K562 (cell line): ENCODE measurements around the gene STAMBPL1. TPM values are rescaled to one million over a fixed set of nuclear protein-coding genes. Genes with fewer than 3 reads are reported as not detected.

Source experiments
- ATAC-seq: fragments of 200-7000 bp; cut with Tn5 transposase; 3 replicates; pipeline ENCODE4 v1.9.1; 2020; ENCODE audit warnings: moderate library complexity
- BruUV-seq: library from RNA; stranded (reverse); fragments of 400-500 nt; replicated peaks from 2 replicates; lab custom pipeline; 2021; lab: Mats Ljungman, UMichigan
- CTCF ChIA-PET: fragments of 300-600 bp; formaldehyde crosslinking; extraction: SDS; loops from one replicate; lab custom pipeline; 2021; ENCODE audit warnings: low intra/inter-chr PET ratio; lab: Yijun Ruan, JAX
- POLR2A ChIA-PET: fragments of 300-600, 350-650 bp; sonication (Branson Sonifier 250); formaldehyde crosslinking; extraction: SDS; loops from one replicate; lab custom pipeline; 2021; ENCODE audit warnings: antibody characterized with exemption, inconsistent platforms; lab: Yijun Ruan, JAX
- DNase-seq, 4 experiments: peaks; one replicate each; pipeline versions ENCODE4 v3.0.0 to v3.0.0-alpha.2; 2011 to 2018; ENCODE audit warnings: low spot score in 3 of 4, mixed read lengths in 3 of 4; ENCODE audit errors: extremely low read depth in 1 of 4
- FAIRE-seq: peaks from 2 replicates; lab custom pipeline; 2011; peaks lifted over from hg19 to GRCh38; lab: Jason Lieb, UNC
- H2AFZ ChIP-seq: 2 replicates; pipeline ENCODE4 v1.6.0; 2011; ENCODE audit warnings: low read depth, low read length, control low read depth, inconsistent platforms
- H3K27ac ChIP-seq: fragments of 200-600 bp; 3 replicates; pipeline ENCODE4 v1.8.0; 2011; ENCODE audit warnings: low read depth, mild to moderate bottlenecking, control low read depth, inconsistent platforms, low read length, moderate library complexity, mixed read lengths; ENCODE audit errors: extremely low read depth
- H3K27me3 ChIP-seq, 2 experiments: fragments of 300-600 bp in 1 of 2; 2 replicates in 1 of 2; 3 replicates in 1 of 2; pipeline versions ENCODE4 v1.6.0 to v1.8.0; 2011; ENCODE audit warnings: inconsistent platforms in 2 of 2, low read length in 2 of 2, mild to moderate bottlenecking in 1 of 2, mixed read lengths in 1 of 2, moderate library complexity in 1 of 2; ENCODE audit not compliant: control insufficient read depth in 2 of 2, insufficient read depth in 2 of 2
- H3K36me3 ChIP-seq: fragments of 300-600 bp; 3 replicates; pipeline ENCODE4 v1.8.0; 2011; ENCODE audit warnings: mild to moderate bottlenecking, low read length, inconsistent platforms; ENCODE audit not compliant: control insufficient read depth, insufficient read depth
- H3K4me1 ChIP-seq, 2 experiments: fragments of 200-600 bp in 1 of 2; replicated peaks in 1 of 2; 2 replicates in 1 of 2; 3 replicates in 1 of 2; pipeline versions ENCODE4 v1.5.1 to v1.8.0; 2011; ENCODE audit warnings: inconsistent platforms in 2 of 2, low read length in 2 of 2, mild to moderate bottlenecking in 1 of 2, mixed read lengths in 1 of 2, moderate library complexity in 1 of 2; ENCODE audit not compliant: control insufficient read depth in 2 of 2, insufficient read depth in 2 of 2
- H3K4me2 ChIP-seq: 2 replicates; pipeline ENCODE4 v1.6.1; 2011; ENCODE audit warnings: low read length, control low read depth, inconsistent platforms, mixed read lengths; ENCODE audit not compliant: insufficient read depth
- H3K4me3 ChIP-seq: fragments of 200-600 bp; sonication (generic), shearing (Covaris generic); 2 replicates; pipeline ENCODE4 v1.5.1; 2016; ENCODE audit warnings: control low read depth, inconsistent platforms
- H3K79me2 ChIP-seq: fragments of 200-600 bp; 3 replicates; pipeline ENCODE4 v1.8.0; 2011; ENCODE audit warnings: low read length, inconsistent platforms; ENCODE audit not compliant: control insufficient read depth, insufficient read depth
- H3K9ac ChIP-seq, 2 experiments: 2 replicates each; pipeline versions ENCODE4 v1.6.0 to v1.6.1; 2011; ENCODE audit warnings: low read depth in 2 of 2, low read length in 2 of 2, control low read depth in 1 of 2, inconsistent platforms in 1 of 2, mild to moderate bottlenecking in 1 of 2, mixed read lengths in 1 of 2; ENCODE audit not compliant: insufficient read depth in 1 of 2
- H3K9me1 ChIP-seq: one replicate; pipeline ENCODE4 v1.6.0; 2011; ENCODE audit warnings: inconsistent platforms, mild to moderate bottlenecking, low read length, moderate library complexity; ENCODE audit not compliant: control insufficient read depth, insufficient read depth
- H3K9me3 ChIP-seq: replicated peaks from 2 replicates; pipeline ENCODE4 v1.5.1; 2011; ENCODE audit warnings: low read depth, low read length, inconsistent platforms; ENCODE audit not compliant: control insufficient read depth, insufficient read depth
- H4K20me1 ChIP-seq: replicated peaks from 2 replicates; pipeline ENCODE4 v1.6.1; 2011; ENCODE audit warnings: low read length, inconsistent platforms, mixed read lengths; ENCODE audit not compliant: control insufficient read depth, insufficient read depth
- FOS ChIP-seq: IDR thresholded peaks from 3 replicates; pipeline ENCODE4 v1.6.1; 2011; ENCODE audit not compliant: insufficient read length; ENCODE audit errors: extremely low read depth
- HDGF ChIP-seq: fragments of 450-650 bp; IDR thresholded peaks from 2 replicates; pipeline ENCODE4 v1.6.1; 2016
- HNRNPL ChIP-seq: fragments of 200-400 bp; formaldehyde crosslinking; IDR thresholded peaks from 2 replicates; pipeline ENCODE4 v1.6.1; 2017; ENCODE audit warnings: low read depth, mild to moderate bottlenecking, low read length
- HOXB6 ChIP-seq: fragments of 250-450 bp; sonication (Bioruptor Pico); IDR thresholded peaks from 2 replicates; pipeline ENCODE4 v1.5.1; 2022; ENCODE audit warnings: mild to moderate bottlenecking, borderline replicate concordance
- MBD2 ChIP-seq: sonication (generic); IDR thresholded peaks from 2 replicates; pipeline ENCODE4 v1.6.1; 2016; ENCODE audit warnings: low read depth, borderline replicate concordance
- NEUROD1 ChIP-seq: fragments of 150-350 bp; IDR thresholded peaks from 2 replicates; pipeline ENCODE4 v1.6.1; 2014; ENCODE audit warnings: borderline replicate concordance, low read length, low read depth; ENCODE audit not compliant: partially characterized antibody
- PHF21A ChIP-seq: fragments of 450-650 bp; IDR thresholded peaks from 2 replicates; pipeline ENCODE4 v1.6.1; 2017; ENCODE audit warnings: low read depth, borderline replicate concordance
- TCF7 ChIP-seq: sonication (generic); IDR thresholded peaks from 2 replicates; pipeline ENCODE4 v1.6.1; 2016; ENCODE audit warnings: antibody characterized with exemption, borderline replicate concordance
- ZNF134 ChIP-seq: fragments of 250-450 bp; sonication (Bioruptor Pico); conservative IDR thresholded peaks from 2 replicates; pipeline ENCODE4 v1.4.0; 2020
- ZNF766 ChIP-seq: fragments of 200-800 bp; sonication (Bioruptor generic); conservative IDR thresholded peaks from 2 replicates; pipeline ENCODE4 v1.6.1; 2016; ENCODE audit warnings: missing genetic modification characterization, missing compliant biosample characterization
- WGBS: fragments of 100-300 bp; shearing (Covaris generic); methylation state at CpG from one replicate; pipeline ENCODE4 v1.1.6; 2016; ENCODE audit warnings: low coverage, mixed read lengths; ENCODE audit not compliant: insufficient coverage; ENCODE audit errors: missing lambda C conversion rate; 5-methylcytosine and 5-hydroxymethylcytosine counted together
- in situ Hi-C: fragments of 300-500 bp; cut with MboI; formaldehyde crosslinking; loops from 4 replicates; pipeline ENCODE4 v1.15.0; 2018; ENCODE audit warnings: inconsistent platforms, mixed read lengths
- intact Hi-C: fragments of 100-400 bp; cut with micrococcal nuclease; formaldehyde crosslinking; loops from 2 replicates; pipeline ENCODE4 v1.14.2; 2022
- polyA plus RNA-seq, 8 experiments: library from polyadenylated mRNA; depleted of rRNA in 4 of 8; stranded (reverse) in 5 of 8; unstranded in 3 of 8; fragments of >200 nt; fragmentation: Nextera tagmentation in 2 of 8; fragmentation: Illumina TruSeq in 1 of 8; extraction: Ambion mirVana in 2 of 8; extraction: Trizol in 1 of 8; gene quantifications; 2 replicates each; pipeline versions ENCODE4 v1.2.1 to v1.2.3, GENCODE V29; 2011 to 2014; ENCODE audit warnings: inconsistent platforms in 1 of 8, missing spikeins in 1 of 8
- total RNA-seq, 7 experiments: library from RNA; depleted of rRNA in 6 of 7; stranded (reverse); fragments of >200 nt in 6 of 7; fragmentation: Illumina TruSeq in 2 of 7; extraction: Trizol in 2 of 7; gene quantifications; 2 replicates each; pipeline versions ENCODE4 v1.2.1 to v1.2.3, GENCODE V29; 2011 to 2021; ENCODE audit warnings: low replicate concordance in 1 of 7
- TF ChIP-seq, protein P1 (sequence below): fragments of 450-650 bp; conservative IDR thresholded peaks from 2 replicates; pipeline ENCODE4 v1.6.1; 2016; ENCODE audit warnings: missing genetic modification characterization, low read depth, mild to moderate bottlenecking, missing compliant biosample characterization, moderate library complexity
- TF ChIP-seq, protein P2 (sequence below): fragments of 450-650 bp; formaldehyde crosslinking; IDR thresholded peaks from 2 replicates; pipeline ENCODE4 v1.4.0; 2022; ENCODE audit warnings: missing genetic modification characterization
- TF ChIP-seq, protein P3 (sequence below): fragments of 200-800 bp; sonication (Bioruptor generic); IDR thresholded peaks from 2 replicates; pipeline ENCODE4 v1.6.1; 2016; ENCODE audit warnings: missing genetic modification characterization, missing compliant biosample characterization

The STAMBPL1 gene
- total and polyA plus RNA-seq, 9 of the 15 experiments (the other 6 are each of a cell fraction or from before 2014, with no cell fraction given), result 0.09 TPM; not detected in 8

DNA sequence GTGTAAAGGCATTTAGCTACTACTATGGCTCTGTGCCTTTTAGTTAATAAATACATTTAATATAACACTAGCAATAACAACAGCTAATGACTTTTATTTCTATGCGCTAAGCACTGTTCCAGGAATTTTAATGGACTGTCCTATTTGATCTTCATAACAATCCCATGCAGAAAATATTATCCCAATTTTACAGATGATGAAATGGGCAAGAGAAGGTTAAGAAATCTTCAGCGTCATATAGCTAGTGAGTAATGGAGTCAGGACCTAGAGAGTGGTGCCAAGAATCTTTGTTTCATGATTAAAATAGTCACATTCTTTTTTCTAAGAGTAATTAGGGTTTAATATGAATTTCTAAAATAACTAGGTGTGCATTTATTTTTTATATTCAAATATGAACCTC is 40.2 kb downstream of the STAMBPL1 start:
- in situ Hi-C loops, result no loop called here
- 0% methylated on average over 1 of the region's 2 CpGs for WGBS

More for the DNA sequence above, 40.2 kb downstream of the STAMBPL1 start:
- no peaks in the 10 kb centered on the region for H3K9me3 ChIP-seq
- no peaks in the 10 kb centered on the region for H3K79me2 ChIP-seq
- no peak overlapping the region for H3K9ac ChIP-seq
- TF ChIP-seq, protein P1, sequence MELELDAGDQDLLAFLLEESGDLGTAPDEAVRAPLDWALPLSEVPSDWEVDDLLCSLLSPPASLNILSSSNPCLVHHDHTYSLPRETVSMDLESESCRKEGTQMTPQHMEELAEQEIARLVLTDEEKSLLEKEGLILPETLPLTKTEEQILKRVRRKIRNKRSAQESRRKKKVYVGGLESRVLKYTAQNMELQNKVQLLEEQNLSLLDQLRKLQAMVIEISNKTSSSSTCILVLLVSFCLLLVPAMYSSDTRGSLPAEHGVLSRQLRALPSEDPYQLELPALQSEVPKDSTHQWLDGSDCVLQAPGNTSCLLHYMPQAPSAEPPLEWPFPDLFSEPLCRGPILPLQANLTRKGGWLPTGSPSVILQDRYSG (tag), result no peak
- TF ChIP-seq HOXB6 (CRISPR knock-in tag) (no peak), FOS (no peak), HDGF (no peak), NEUROD1 (no peak), ZNF766 (CRISPR knock-in tag) (no peak), TCF7 (no peak), MBD2 (no peak), ZNF134 (no peak), PHF21A (no peak), HNRNPL (no peak)
- TF ChIP-seq, protein P2, sequence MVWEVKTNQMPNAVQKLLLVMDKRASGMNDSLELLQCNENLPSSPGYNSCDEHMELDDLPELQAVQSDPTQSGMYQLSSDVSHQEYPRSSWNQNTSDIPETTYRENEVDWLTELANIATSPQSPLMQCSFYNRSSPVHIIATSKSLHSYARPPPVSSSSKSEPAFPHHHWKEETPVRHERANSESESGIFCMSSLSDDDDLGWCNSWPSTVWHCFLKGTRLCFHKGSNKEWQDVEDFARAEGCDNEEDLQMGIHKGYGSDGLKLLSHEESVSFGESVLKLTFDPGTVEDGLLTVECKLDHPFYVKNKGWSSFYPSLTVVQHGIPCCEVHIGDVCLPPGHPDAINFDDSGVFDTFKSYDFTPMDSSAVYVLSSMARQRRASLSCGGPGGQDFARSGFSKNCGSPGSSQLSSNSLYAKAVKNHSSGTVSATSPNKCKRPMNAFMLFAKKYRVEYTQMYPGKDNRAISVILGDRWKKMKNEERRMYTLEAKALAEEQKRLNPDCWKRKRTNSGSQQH (CRISPR knock-in tag), result no peak
- TF ChIP-seq, protein P3, sequence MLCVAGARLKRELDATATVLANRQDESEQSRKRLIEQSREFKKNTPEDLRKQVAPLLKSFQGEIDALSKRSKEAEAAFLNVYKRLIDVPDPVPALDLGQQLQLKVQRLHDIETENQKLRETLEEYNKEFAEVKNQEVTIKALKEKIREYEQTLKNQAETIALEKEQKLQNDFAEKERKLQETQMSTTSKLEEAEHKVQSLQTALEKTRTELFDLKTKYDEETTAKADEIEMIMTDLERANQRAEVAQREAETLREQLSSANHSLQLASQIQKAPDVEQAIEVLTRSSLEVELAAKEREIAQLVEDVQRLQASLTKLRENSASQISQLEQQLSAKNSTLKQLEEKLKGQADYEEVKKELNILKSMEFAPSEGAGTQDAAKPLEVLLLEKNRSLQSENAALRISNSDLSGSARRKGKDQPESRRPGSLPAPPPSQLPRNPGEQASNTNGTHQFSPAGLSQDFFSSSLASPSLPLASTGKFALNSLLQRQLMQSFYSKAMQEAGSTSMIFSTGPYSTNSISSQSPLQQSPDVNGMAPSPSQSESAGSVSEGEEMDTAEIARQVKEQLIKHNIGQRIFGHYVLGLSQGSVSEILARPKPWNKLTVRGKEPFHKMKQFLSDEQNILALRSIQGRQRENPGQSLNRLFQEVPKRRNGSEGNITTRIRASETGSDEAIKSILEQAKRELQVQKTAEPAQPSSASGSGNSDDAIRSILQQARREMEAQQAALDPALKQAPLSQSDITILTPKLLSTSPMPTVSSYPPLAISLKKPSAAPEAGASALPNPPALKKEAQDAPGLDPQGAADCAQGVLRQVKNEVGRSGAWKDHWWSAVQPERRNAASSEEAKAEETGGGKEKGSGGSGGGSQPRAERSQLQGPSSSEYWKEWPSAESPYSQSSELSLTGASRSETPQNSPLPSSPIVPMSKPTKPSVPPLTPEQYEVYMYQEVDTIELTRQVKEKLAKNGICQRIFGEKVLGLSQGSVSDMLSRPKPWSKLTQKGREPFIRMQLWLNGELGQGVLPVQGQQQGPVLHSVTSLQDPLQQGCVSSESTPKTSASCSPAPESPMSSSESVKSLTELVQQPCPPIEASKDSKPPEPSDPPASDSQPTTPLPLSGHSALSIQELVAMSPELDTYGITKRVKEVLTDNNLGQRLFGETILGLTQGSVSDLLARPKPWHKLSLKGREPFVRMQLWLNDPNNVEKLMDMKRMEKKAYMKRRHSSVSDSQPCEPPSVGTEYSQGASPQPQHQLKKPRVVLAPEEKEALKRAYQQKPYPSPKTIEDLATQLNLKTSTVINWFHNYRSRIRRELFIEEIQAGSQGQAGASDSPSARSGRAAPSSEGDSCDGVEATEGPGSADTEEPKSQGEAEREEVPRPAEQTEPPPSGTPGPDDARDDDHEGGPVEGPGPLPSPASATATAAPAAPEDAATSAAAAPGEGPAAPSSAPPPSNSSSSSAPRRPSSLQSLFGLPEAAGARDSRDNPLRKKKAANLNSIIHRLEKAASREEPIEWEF, result no peak
- no peaks in the 10 kb centered on the region for H3K27me3 ChIP-seq
- CTCF ChIA-PET, result no interaction called here
- BruUV-seq, result no TSS peak
- DNase-seq, result no peak
- intact Hi-C loops, result no loop called here
- no peak for FAIRE-seq
- POLR2A ChIA-PET, result no interaction called here
- no peak overlapping the region for H3K4me2 ChIP-seq
- no peaks in the 10 kb centered on the region for H3K4me1 ChIP-seq
- H2AFZ ChIP-seq, result no peak overlapping the region
- H3K27ac ChIP-seq, result no peak overlapping the region
- no peaks in the 10 kb centered on the region for H3K36me3 ChIP-seq
- H3K9me1 ChIP-seq, result no peaks in the 10 kb centered on the region
- H4K20me1 ChIP-seq, result no peaks in the 10 kb centered on the region
- ATAC-seq, result no peak
- H3K4me3 ChIP-seq, result no peak overlapping the region
